Anterior cingulate cortex (tissue), 58 donors: ENCODE measurements around the gene NFIA.

Experiments
- DNase-seq, 58 donors: peaks; one replicate each; lab custom pipeline; 2025; lab: John Stamatoyannopoulos, UW

Gene NFIA

GRCh38 chr1:61403679-61404596, 321.6 kb downstream of the NFIA start:
- peak in 1 of 58 donors; percentile 23 for DNase-seq

DNA sequence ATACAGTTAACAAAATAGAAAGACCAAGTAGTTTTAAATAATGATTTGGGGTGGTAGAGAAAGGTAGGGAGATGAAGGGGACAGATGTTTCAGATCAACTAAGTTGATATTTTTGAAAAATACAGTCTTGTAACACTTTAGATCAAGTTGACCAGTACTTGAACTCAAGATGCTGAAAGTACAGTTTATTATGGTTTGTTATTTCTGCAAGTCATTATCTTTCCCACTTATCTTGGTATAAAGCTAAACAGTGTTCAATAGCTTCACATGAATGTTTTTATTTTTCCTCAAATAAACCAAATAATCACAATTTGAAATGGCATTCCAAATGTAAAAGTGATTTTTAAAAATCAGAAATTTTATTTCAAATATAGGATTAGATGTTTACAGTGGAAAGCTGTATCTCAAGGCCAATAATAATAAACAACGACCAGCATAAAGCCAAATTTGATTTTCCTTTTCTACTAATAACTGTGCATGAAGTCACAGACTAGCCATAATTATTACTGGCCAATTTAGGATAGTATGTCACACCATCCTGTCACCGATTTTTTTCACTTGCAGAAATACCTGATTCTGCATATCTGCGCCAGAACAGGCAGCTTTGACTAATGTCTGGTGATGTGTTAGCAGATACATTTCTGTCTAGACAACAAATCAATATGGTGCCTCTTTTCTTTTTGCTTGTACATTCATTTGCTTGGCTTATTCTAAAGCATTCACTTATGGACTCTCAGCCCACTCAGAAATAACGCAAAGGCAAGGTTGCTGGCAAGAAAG, 322.4 kb downstream of the NFIA start:
- DNase-seq = no peak

- DNase-seq = no peak
These were observed 324.1 kb downstream of the NFIA start for GRCh38 chr1:61406467-61406866.

DNA sequence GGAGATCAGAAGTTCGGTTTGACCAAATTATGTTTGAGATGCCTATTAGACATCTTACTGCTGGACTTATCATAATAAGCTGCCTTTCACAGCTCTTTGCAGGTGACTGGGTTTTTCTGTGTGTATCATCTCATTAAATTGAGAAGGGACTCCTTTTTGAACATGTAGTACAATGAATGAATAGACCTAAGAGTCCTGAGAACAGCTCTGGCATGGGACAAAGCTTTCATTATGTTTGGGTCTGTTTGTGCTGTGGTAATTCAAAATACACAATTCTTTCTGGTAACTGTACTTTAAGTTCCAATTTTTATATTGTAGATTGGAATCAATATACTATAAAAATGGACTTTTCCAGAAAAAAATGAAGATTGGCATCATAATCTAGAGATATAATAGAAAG, 330.2 kb downstream of the NFIA start:
- DNase-seq = no peak

GRCh38 chr1:61419196-61419595, 336.8 kb downstream of the NFIA start:
- no peak for DNase-seq

- DNase-seq = no peak
These were observed 337.3 kb downstream of the NFIA start for GRCh38 chr1:61419657-61420056.

- DNase-seq = no peak
These were observed 337.9 kb downstream of the NFIA start for GRCh38 chr1:61420243-61420642.

DNA sequence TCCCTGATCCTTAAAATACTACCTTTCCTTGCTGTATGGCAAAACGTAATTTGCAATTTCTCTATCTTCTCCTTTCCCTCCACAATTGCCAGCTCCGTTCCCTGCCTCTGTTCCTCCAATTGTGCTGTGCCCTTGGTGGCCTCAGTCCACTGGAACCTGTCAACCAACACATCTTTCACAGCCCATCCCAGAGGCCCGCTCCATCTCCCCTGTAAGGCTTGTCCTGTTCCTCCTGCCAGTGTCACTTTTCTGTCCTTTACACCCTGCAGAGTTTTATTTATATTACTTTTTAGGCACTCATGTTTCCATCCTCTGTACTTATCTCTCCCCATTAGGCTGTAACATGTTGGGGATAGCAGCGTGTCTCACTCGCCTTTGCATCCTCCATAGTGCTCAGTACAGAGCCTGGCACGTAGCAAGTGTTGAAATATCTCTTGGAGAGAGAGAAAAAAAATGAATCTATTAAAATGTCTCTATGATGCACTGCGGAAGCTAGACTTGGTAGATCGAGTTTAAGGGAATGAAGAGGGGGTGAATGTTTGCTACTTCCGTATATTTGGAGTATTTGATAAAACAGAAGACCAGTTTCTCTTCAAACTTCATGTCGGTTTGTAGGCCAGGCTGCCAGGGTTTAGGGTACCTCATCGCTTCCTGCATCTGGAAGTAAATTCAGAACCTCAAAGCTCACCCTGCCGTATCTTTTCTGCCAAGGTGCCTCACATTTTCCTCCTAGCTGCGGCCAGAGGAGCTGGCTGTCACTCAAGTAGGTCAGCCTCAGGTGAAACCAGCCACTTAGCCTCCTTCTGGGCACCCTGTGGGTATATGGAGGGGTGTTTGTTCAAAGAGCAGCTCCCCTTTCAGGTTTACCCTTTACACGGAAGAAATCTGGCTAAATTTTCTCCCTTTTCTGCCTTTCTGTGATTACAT, 338.8 kb downstream of the NFIA start:
- DNase-seq = no peak

DNA sequence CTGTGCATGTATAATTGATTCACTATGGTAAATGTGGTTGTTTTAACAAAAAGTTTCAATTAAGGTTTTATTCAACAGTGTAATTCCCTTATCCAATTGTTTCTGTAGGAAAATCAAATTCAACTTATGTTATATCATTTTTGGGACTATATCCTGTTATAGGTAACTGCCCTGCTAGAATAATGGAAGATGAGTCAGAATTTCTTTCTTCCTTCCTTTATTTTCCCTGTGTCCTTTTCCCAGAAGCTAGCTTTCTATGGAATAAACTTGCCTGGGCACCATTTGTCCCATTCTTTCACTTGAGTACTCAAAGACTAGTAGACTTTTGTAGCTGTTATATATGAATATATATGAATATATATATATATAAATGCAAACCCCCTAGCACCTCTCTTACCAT, 341.3 kb downstream of the NFIA start:
- DNase-seq = no peak

DNA sequence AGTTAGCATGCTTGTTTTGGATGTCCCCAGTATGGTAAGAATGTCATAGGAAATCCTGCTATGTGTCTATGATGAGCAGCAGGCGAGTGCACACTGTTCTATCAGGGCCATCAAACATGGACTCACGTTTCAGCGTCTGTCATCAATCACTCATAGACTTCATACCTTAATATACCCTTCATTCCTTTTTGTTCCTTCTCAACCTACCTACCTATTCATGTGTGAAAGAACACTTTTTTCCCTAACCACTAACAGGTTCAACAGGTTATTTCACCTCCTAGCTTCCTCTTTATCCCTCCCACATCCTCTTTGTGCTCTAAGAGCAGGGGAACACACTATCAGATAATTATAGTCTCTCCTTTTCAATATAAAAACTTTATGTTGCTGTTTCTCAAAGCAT, 342.0 kb downstream of the NFIA start:
- no peak for DNase-seq

DNA sequence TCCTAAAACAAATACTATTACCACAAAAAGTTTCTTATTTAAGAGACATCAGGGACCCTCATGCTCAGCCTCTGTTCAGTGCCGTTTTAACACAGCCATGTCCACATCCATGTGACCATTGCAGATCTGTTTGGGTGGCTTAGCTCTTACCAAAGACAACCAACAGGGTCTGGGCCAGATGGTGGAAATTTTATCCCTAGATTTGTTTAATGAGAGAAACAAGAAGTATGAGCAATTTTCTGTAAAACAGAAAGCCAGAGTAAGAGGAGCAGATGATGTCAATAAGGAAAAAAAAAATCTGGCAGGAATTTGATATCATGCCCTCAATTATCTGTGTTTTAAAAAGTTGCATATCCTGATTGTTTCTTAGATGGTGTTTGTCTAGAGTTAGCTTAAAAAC, 342.7 kb downstream of the NFIA start:
- no peak for DNase-seq

GRCh38 chr1:61426254-61426653, 343.9 kb downstream of the NFIA start:
- DNase-seq = peak in 1 of 58 donors; percentile 5

DNA sequence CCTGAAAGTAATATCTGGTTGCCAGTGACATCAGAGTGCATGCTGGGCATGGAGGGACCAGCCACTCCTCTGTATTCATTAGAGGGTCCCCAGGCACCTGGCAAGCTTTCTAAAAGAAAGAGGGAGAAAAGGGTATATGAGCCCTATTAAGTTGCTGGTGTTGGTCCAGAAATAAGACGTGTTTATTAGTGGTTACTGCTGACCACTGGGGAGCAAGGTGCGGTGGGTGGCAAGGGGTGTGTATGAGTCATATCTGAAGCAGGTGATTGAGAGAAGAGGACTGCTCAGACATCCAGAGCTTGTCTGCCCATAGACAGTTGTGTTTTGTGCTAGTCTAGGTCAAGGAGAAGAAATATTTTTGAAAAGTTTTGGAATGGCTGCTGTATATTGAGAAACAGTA, 344.5 kb downstream of the NFIA start:
- DNase-seq = no peak

DNA sequence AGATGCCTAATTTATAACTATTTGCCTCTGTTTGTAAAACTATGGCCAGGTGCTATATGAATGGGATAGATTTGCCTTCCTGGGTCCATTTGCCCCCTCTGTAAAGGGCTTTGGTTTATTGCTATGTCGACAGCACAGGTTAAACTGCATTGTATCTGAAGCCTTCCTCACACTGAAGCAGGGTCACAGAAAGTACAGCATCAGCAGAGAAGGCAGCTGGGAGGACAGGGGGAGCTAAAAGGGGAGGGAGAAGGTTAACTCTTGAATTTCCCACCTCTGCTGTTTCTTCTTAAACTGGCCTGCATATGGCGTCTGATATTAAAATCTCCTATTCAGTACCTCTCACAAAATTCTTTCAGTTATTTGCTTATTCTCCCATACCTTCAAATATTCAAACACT, 345.1 kb downstream of the NFIA start:
- no peak for DNase-seq

GRCh38 chr1:61428146-61428545, 345.8 kb downstream of the NFIA start:
- DNase-seq = no peak

- no peak for DNase-seq
These were observed 350.4 kb downstream of the NFIA start for GRCh38 chr1:61432616-61433388.

DNA sequence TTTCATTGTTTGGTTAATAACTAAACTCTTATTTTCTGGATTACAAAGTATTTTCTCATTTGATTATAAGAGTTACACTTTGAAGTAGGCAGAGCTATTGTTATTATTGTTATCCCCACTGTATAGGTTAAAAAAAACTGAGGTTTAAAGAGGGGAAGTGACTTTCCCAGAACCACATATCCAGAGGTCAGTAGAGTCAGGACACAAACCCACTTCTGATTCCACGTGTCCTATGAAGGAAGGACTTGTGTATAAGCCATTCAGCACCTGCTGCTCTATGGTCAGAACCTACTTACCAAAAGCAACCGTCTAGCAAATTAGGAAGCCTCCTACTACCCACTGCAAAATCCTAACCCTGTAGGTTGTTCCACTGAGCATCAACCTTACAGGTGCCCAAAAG, 351.3 kb downstream of the NFIA start:
- no peak for DNase-seq

GRCh38 chr1:61434276-61434675, 351.9 kb downstream of the NFIA start:
- DNase-seq = peak in 14 of 58 donors; percentile 4 to 52 (median 18)

DNA sequence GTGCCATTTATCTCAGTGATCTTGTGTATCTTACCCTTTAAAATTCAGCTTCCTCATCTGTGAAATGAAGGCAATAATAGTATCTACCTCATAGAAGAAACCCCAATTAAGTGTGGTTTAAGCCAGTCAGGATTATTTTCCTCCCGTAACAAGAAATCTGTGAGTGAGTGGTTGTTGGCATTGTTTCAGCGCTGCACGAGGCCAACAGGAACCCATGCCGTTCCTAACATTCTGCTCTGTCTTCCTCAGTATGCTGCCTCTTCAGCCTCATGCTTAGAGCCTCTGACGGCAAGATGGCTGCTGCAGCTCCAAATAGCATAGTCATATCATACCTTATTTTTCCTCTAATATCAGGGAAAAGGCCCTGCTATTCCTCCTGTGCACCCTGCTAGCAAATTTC, 352.9 kb downstream of the NFIA start:
- DNase-seq = no peak

DNA sequence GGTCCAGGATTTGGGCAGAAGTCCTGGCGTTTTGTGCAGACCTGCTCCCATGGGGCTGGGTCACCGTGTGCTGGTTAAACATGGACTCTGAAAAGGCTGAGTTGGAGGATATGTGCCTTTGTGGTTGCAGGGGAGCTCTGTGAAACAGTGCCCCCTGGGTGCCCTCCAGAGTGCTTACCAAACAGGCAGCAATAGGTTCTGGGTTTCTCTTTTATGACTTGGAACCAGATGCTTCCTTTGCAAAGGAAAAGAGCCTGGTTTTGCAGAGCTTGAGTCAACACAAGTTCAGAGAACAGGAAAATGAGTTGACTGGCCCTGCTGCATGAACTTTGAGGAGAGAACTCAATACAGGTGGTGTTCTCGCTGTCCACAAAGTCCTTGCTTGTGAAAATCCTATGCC, 353.7 kb downstream of the NFIA start:
- DNase-seq = no peak
